ENCODE data around the gene PRAME. TPM values are rescaled to one million over a fixed set of nuclear protein-coding genes. Genes with fewer than 3 reads are reported as not detected.
"Not testable (repeated sequence)": the region's sequence is repeated elsewhere in the genome, so short reads cannot be mapped to it uniquely, and the experiment has no call there.

PRAME gene
- total and polyA plus RNA-seq, 12 donors, result 0.22 to 0.49 (median 0.41) TPM; not detected in 8

- no peak for DNase-seq
- TF ChIP-seq CTCF (IDR thresholded peaks at IDR 0.05), result no peak
- intact Hi-C loops (cut with DNase I), result loop anchor here in 5 of 10 donors (5.0 to 10.0 kb wide), 3 partner anchors 97 to 123 kb away; no protein-coding TSS in a partner anchor
- Histone ChIP-seq H3K36me3 (no peaks in the 10 kb centered on the region), H3K4me3 (no peak overlapping the region), H3K4me1 (no peaks in the 10 kb centered on the region), H3K27ac (no peak overlapping the region), H3K9me3 (no peaks in the 10 kb centered on the region), H3K27me3 (peaks cover 0 to 50% (median 14%) of the 10 kb centered on the region in 7 donors)
- ATAC-seq, result no peak
- WGBS, 2 donors, result 76 to 79% methylated on average over 3 of the region's 3 CpGs
Measured at GRCh38 chr22:22587577-22588188, 28.6 kb upstream of the PRAME start.

GRCh38 chr22:22584722-22585121 lies 25.7 kb upstream of the PRAME start:
- no peak for TF ChIP-seq CTCF (IDR thresholded peaks at IDR 0.05)
- Histone ChIP-seq H3K27me3 (peaks cover 0 to 58% (median 18%) of the 10 kb centered on the region in 7 donors), H3K4me1 (no peaks in the 10 kb centered on the region), H3K9me3 (no peaks in the 10 kb centered on the region), H3K27ac (no peak overlapping the region), H3K36me3 (no peaks in the 10 kb centered on the region), H3K4me3 (no peak overlapping the region)
- no peak for ATAC-seq
- DNase-seq, result no peak
- intact Hi-C loops (cut with DNase I), result loop anchor here in 5 of 10 donors (5.0 to 10.0 kb wide), 3 partner anchors 100 to 120 kb away; no protein-coding TSS in a partner anchor
- WGBS, 2 donors, result 75 to 80% methylated on average over 3 of the region's 3 CpGs

- Histone ChIP-seq H3K27me3 (peaks cover 0 to 51% (median 17%) of the 10 kb centered on the region in 7 donors), H3K36me3 (no peaks in the 10 kb centered on the region), H3K4me3 (no peak overlapping the region), H3K9me3 (no peaks in the 10 kb centered on the region), H3K4me1 (no peaks in the 10 kb centered on the region), H3K27ac (no peak overlapping the region)
- DNase-seq (no peak), ATAC-seq (no peak)
- no peak for TF ChIP-seq CTCF (IDR thresholded peaks at IDR 0.05)
- intact Hi-C loops (cut with DNase I), result loop anchor here in 3 of 10 donors (10.0 kb wide), 2 partner anchors 102 to 118 kb away; no protein-coding TSS in a partner anchor
- 93 to 100% methylated on average over 1 of the region's 1 CpG for WGBS, 2 donors
Measured at GRCh38 chr22:22583030-22583429, 24.0 kb upstream of the PRAME start.

- not testable (repeated sequence) for H3K36me3 ChIP-seq, H3K9me3 ChIP-seq, H3K27ac ChIP-seq, ATAC-seq, DNase-seq, H3K4me1 ChIP-seq, H3K4me3 ChIP-seq
- peaks cover 0 to 51% (median 18%) of the 10 kb centered on the region in 7 donors for H3K27me3 ChIP-seq
- intact Hi-C loops (cut with DNase I), result loop anchor here in 3 of 10 donors (10.0 kb wide), 2 partner anchors 103 to 117 kb away; no protein-coding TSS in a partner anchor
- 89% methylated on average over 13 of the region's 13 CpGs for WGBS, 2 donors
Measured at GRCh38 chr22:22581524-22581923, 22.5 kb upstream of the PRAME start.
